RWPE1 (cell line): ENCODE measurements around the gene TMOD2.

Experiments
- CTCF ChIA-PET: fragments of 350-600 bp; sonication (Branson Sonifier 250); formaldehyde crosslinking; extraction: SDS; loops from one replicate; lab custom pipeline; 2021; lab: Yijun Ruan, JAX
- POLR2A ChIA-PET: fragments of 400-600 bp; formaldehyde crosslinking; extraction: SDS; loops from one replicate; lab custom pipeline; 2020; ENCODE audit warnings: antibody characterized with exemption; ENCODE audit not compliant: low non-redundant PET; lab: Yijun Ruan, JAX
- DNase-seq: peaks from one replicate; pipeline ENCODE4 v3.0.0; 2012; ENCODE audit warnings: low spot score
- H3K27ac ChIP-seq: fragments of 450-650 bp; 2 replicates; pipeline ENCODE4 v1.5.1; 2017
- TF ChIP-seq, protein P1 (sequence below): fragments of 450-650 bp; conservative IDR thresholded peaks from 2 replicates; pipeline ENCODE4 v1.5.1; 2017; ENCODE audit warnings: low read depth, mild to moderate bottlenecking

TMOD2 gene

DNA sequence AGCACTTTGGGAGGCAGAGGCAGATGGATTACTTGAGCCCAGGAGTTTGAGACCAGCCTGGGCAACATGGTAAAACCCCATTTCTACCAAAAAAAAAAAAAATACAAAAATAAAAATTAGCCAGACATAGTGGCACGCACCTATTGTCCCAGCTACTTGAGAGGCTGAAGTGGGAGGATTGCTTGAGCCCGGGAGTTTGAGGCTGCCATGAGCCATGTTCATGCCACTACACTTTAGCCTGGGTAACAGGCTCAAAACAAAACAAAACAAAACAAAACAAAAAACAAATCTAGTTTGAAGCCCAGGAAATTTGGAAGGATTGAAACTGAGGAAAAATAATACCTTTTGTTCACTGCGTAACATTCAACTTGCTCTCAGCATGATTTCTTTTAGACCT is 94.7 kb downstream of the TMOD2 start:
- ChIA-PET POLR2A (no interaction called here), CTCF (interaction anchor here (0.5 kb wide), 1 partner anchor 113 kb away, joined by 3 read pairs; no protein-coding TSS in a partner anchor)
- DNase-seq = no peak
- peak overlapping the region; percentile 85 for H3K27ac ChIP-seq
- TF ChIP-seq, protein P1, sequence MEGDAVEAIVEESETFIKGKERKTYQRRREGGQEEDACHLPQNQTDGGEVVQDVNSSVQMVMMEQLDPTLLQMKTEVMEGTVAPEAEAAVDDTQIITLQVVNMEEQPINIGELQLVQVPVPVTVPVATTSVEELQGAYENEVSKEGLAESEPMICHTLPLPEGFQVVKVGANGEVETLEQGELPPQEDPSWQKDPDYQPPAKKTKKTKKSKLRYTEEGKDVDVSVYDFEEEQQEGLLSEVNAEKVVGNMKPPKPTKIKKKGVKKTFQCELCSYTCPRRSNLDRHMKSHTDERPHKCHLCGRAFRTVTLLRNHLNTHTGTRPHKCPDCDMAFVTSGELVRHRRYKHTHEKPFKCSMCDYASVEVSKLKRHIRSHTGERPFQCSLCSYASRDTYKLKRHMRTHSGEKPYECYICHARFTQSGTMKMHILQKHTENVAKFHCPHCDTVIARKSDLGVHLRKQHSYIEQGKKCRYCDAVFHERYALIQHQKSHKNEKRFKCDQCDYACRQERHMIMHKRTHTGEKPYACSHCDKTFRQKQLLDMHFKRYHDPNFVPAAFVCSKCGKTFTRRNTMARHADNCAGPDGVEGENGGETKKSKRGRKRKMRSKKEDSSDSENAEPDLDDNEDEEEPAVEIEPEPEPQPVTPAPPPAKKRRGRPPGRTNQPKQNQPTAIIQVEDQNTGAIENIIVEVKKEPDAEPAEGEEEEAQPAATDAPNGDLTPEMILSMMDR = no peak

DNA sequence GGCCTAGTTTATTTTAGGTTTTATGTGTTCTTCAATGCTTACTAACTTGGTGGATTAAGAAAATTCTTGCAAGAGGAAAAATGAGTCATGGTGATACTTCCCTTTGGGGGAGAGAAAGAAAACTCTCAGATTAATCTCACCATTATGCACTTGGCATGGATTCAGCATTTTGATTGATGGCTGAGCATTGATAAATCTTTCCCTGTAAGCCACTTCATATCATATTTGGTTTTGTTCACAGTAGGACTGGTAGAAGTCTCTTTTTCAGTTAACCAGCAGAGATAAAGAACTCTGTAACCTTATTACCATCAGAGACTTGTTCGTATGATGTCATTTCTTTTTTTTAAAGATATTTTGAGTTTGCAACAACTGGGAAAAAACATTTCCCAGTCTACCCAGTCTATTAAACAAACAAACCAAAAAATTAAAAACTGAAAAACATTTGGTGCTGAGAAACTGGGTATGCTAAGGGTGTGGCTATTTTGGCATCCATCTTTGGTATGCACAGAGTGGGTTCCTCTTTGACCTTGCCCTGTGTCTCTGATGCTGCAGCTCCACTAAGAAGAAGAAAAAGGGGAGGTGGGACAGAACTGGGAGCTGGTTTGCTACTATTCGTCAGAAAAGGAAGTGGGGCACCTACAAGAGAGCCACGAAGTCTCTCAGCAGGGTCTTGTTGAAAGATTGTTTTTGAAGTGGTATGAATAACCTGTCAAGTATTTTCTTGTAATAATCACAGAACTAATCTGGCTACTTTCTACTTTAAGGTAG is 95.2 kb downstream of the TMOD2 start:
- POLR2A ChIA-PET = no interaction called here
- H3K27ac ChIP-seq = peak overlapping the region; percentile 85
- DNase-seq = peak; percentile 77

DNA sequence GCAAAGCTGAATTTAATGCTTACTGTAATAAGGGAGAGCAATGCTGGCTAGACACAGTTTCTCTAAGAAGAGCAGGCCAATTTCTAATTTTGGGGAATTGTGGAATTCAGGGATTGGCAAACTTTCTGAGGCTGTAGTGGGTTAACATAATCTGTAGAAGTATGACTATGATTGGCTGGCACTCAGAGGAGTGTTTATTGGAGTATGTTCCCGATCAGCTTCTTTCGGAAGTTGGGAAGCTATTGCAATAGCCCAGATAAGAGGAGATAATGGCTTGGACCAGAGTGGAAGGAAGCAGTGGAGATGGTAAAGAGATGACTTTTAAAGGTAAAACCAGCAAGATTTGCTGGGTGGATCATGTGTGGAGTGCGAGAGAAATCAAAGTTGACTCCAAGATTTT is 97.4 kb downstream of the TMOD2 start:
- no peak overlapping the region for H3K27ac ChIP-seq
- CTCF ChIA-PET = interaction anchor here (0.6 kb wide), 1 partner anchor 48 kb away, joined by 3 read pairs; no protein-coding TSS in a partner anchor
- POLR2A ChIA-PET = no interaction called here
- no peak for DNase-seq
- TF ChIP-seq, protein P1 = no peak

More for the DNA sequence above, 95.2 kb downstream of the TMOD2 start:
- CTCF ChIA-PET = interaction anchor here (0.5 kb wide), 1 partner anchor 113 kb away, joined by 3 read pairs; no protein-coding TSS in a partner anchor
- TF ChIP-seq, protein P1 = no peak

DNA sequence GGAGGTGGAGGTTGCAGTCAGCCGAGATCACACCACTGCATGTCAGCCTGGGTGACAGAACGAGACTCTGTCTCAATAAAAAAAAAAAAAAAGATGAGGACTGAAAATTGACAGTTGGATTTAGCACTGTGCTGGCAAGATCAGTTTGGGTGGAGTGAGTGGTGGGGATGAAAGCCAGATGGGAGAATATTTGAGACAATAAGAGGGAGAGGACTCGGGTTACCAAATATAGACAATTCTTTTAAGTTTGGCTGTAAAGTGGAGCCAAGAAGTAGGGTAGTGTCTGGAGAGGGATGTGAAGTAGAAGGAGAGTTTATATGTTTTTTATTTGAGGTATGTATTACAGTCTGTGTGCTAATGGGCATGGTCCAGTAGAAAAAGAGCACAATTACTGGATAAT is 98.5 kb downstream of the TMOD2 start:
- ChIA-PET CTCF (no interaction called here), POLR2A (no interaction called here)
- no peak for DNase-seq

DNA sequence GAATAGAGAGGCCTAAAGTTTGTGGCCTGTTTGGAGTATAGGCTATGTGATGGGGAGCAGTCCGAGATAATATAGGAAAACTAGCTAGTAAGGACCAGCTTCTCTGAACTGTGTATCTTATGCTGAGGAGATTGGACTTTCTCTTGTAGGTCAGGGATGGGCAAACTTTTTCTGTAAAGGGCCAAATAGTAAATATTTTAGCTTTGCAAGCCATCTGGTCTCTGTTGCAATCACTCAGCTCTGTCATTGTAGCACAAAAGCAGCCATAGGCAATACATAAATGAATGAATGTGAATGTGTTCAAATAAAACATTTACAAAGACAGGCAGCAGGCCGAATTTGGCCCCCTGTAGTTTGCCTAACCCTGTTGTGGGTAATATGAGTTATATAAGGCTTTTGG is 102.6 kb downstream of the TMOD2 start:
- ChIA-PET CTCF (no interaction called here), POLR2A (no interaction called here)
- TF ChIP-seq, protein P1 = no peak
- no peak overlapping the region for H3K27ac ChIP-seq
- DNase-seq = no peak

More for the DNA sequence above, 98.5 kb downstream of the TMOD2 start:
- TF ChIP-seq, protein P1 = no peak
- no peak overlapping the region for H3K27ac ChIP-seq

DNA sequence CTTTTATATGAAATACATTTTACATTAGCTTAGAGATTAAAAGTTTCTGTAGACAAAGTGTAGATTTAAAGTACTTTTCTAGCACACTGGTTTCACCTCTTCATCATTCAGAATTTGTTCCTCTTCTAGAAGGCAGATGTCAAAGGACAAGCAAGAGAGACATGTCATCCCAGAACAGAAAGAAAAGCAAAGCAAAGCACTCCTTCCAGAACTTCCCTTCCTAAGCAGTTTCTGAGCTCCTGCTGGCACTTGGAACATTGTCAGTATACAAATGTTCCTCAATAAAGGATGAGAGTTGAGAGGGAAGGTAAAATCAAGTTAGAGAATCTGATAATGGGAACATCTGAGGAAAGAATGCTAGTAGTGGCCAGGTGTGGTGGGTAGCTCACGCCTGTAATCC is 104.2 kb downstream of the TMOD2 start:
- POLR2A ChIA-PET = no interaction called here
- CTCF ChIA-PET = interaction anchor here (0.5 to 1.2 kb wide), 2 partner anchors 79 to 831 kb away, joined by 3 read pairs; no protein-coding TSS in a partner anchor
- no peak for DNase-seq
- TF ChIP-seq, protein P1 = no peak
- H3K27ac ChIP-seq = no peak overlapping the region
